Thymus (tissue), 11 donors: Measurements from ENCODE around the gene IL34. TPM values are rescaled to one million over a fixed set of nuclear protein-coding genes. Genes with fewer than 3 reads are reported as not detected.
"Not testable (repeated sequence)": the region's sequence is repeated elsewhere in the genome, so short reads cannot be mapped to it uniquely, and the experiment has no call there.

ENCODE experiments used
- DNase-seq, 9 donors: peaks; one replicate each; pipeline ENCODE4 v3.0.0-alpha.2; 2013; ENCODE audit warnings: low spot score in 9 of 9, low read depth in 6 of 9, missing footprints in 1 of 9
- H3K27ac ChIP-seq, 2 donors: one replicate each; pipeline ENCODE4 v1.5.1; 2013; ENCODE audit warnings: control low read depth in 1 of 2, low read depth in 1 of 2, low read length in 1 of 2, mild to moderate bottlenecking in 1 of 2, moderate library complexity in 1 of 2
- H3K27me3 ChIP-seq, 2 donors: one replicate each; pipeline ENCODE4 v1.5.1; 2013; ENCODE audit warnings: low read length in 1 of 2; ENCODE audit not compliant: control insufficient read depth in 2 of 2, insufficient read depth in 1 of 2
- H3K36me3 ChIP-seq, 2 donors: one replicate each; pipeline ENCODE4 v1.5.1; 2013; ENCODE audit warnings: low read length in 1 of 2, mild to moderate bottlenecking in 1 of 2, moderate library complexity in 1 of 2; ENCODE audit not compliant: control insufficient read depth in 2 of 2, insufficient read depth in 2 of 2
- H3K4me1 ChIP-seq, 2 donors: one replicate each; pipeline ENCODE4 v1.5.1; 2013; ENCODE audit warnings: low read length in 2 of 2; ENCODE audit not compliant: control insufficient read depth in 2 of 2, insufficient read depth in 2 of 2
- H3K4me3 ChIP-seq, 2 donors: one replicate each; pipeline ENCODE4 v1.5.1; 2013; ENCODE audit warnings: low read length in 2 of 2, control low read depth in 1 of 2, mild to moderate bottlenecking in 1 of 2
- H3K9me3 ChIP-seq, 2 donors: one replicate each; pipeline ENCODE4 v1.5.1; 2013; ENCODE audit warnings: low read length in 1 of 2, mild to moderate bottlenecking in 1 of 2; ENCODE audit not compliant: control insufficient read depth in 2 of 2, insufficient read depth in 1 of 2
- WGBS: extraction: QIAGEN DNeasy Blood & Tissue Kit; methylation state at CpG from one replicate; pipeline ENCODE4 v1.1.7; 2013; 5-methylcytosine and 5-hydroxymethylcytosine counted together
- polyA plus RNA-seq: library from polyadenylated mRNA; stranded (reverse); fragments of 200-250 nt; gene quantifications from one replicate; pipeline ENCODE4 v1.2.3, GENCODE V29; 2013
- total RNA-seq: library from RNA; stranded (reverse); fragments of 120-200 nt; gene quantifications from one replicate; pipeline ENCODE4 v1.2.4, GENCODE V29; 2013
- donor health status: healthy.

Gene IL34
- total and polyA plus RNA-seq, 2 donors, result 4.7 to 10.1 TPM

- no peak for DNase-seq
- Histone ChIP-seq H3K4me3 (no peak overlapping the region), H3K27me3 (no peaks in the 10 kb centered on the region), H3K27ac (no peak overlapping the region), H3K4me1 (no peaks in the 10 kb centered on the region), H3K36me3 (no peaks in the 10 kb centered on the region), H3K9me3 (no peaks in the 10 kb centered on the region)
- 91% methylated on average over 1 of the region's 1 CpG for WGBS
Measured at GRCh38 chr16:70605283-70605657, 41.1 kb upstream of the IL34 start.

GRCh38 chr16:70608521-70608920, 37.8 kb upstream of the IL34 start:
- Histone ChIP-seq H3K4me3 (no peak overlapping the region), H3K27ac (no peak overlapping the region), H3K9me3 (no peaks in the 10 kb centered on the region), H3K36me3 (no peaks in the 10 kb centered on the region), H3K27me3 (no peaks in the 10 kb centered on the region), H3K4me1 (no peaks in the 10 kb centered on the region)
- WGBS, result 94% methylated on average over 7 of the region's 7 CpGs
- DNase-seq, result no peak

GRCh38 chr16:70610273-70611223, 35.8 kb upstream of the IL34 start:
- H3K36me3 ChIP-seq, result no peaks in the 10 kb centered on the region
- WGBS, result 95% methylated on average over 18 of the region's 18 CpGs
- no peak overlapping the region for H3K4me3 ChIP-seq
- H3K27ac ChIP-seq, result no peak overlapping the region
- no peaks in the 10 kb centered on the region for H3K27me3 ChIP-seq
- no peaks in the 10 kb centered on the region for H3K4me1 ChIP-seq
- no peak for DNase-seq
- no peaks in the 10 kb centered on the region for H3K9me3 ChIP-seq

GRCh38 chr16:70611224-70611598, 35.1 kb upstream of the IL34 start:
- no peaks in the 10 kb centered on the region for H3K9me3 ChIP-seq
- H3K36me3 ChIP-seq, result no peaks in the 10 kb centered on the region
- H3K4me1 ChIP-seq, result no peaks in the 10 kb centered on the region
- no peak overlapping the region for H3K27ac ChIP-seq
- WGBS, result 95% methylated on average over 5 of the region's 5 CpGs
- no peaks in the 10 kb centered on the region for H3K27me3 ChIP-seq
- H3K4me3 ChIP-seq, result no peak overlapping the region
- no peak for DNase-seq

GRCh38 chr16:70611785-70612303, 34.5 kb upstream of the IL34 start:
- Histone ChIP-seq H3K27me3 (no peaks in the 10 kb centered on the region), H3K9me3 (no peaks in the 10 kb centered on the region), H3K27ac (no peak overlapping the region), H3K4me1 (no peaks in the 10 kb centered on the region), H3K36me3 (no peaks in the 10 kb centered on the region), H3K4me3 (no peak overlapping the region)
- no peak for DNase-seq
- 83% methylated on average over 4 of the region's 4 CpGs for WGBS

- Histone ChIP-seq H3K4me3 (no peak overlapping the region), H3K36me3 (no peaks in the 10 kb centered on the region), H3K27ac (no peak overlapping the region), H3K4me1 (no peaks in the 10 kb centered on the region), H3K27me3 (no peaks in the 10 kb centered on the region), H3K9me3 (no peaks in the 10 kb centered on the region)
- 96% methylated on average over 8 of the region's 8 CpGs for WGBS
- DNase-seq, result no peak
Measured at GRCh38 chr16:70612931-70613330, 33.4 kb upstream of the IL34 start.

GRCh38 chr16:70614208-70614951, 32.0 kb upstream of the IL34 start:
- Histone ChIP-seq H3K4me3 (no peak overlapping the region), H3K4me1 (no peaks in the 10 kb centered on the region), H3K36me3 (no peaks in the 10 kb centered on the region), H3K27me3 (no peaks in the 10 kb centered on the region), H3K27ac (no peak overlapping the region), H3K9me3 (no peaks in the 10 kb centered on the region)
- no peak for DNase-seq
- WGBS, result 93% methylated on average over 5 of the region's 5 CpGs

GRCh38 chr16:70615945-70616344, 30.4 kb upstream of the IL34 start:
- 95% methylated on average over 5 of the region's 5 CpGs for WGBS
- Histone ChIP-seq H3K27me3 (no peaks in the 10 kb centered on the region), H3K4me1 (no peaks in the 10 kb centered on the region)

GRCh38 chr16:70621864-70622263, 24.5 kb upstream of the IL34 start:
- WGBS, result 81% methylated on average over 3 of the region's 3 CpGs
- not testable (repeated sequence) for DNase-seq, H3K36me3 ChIP-seq, H3K27ac ChIP-seq, H3K27me3 ChIP-seq, H3K4me3 ChIP-seq, H3K9me3 ChIP-seq, H3K4me1 ChIP-seq

More at GRCh38 chr16:70615945-70616344, 30.4 kb upstream of the IL34 start:
- Histone ChIP-seq H3K4me3 (no peak overlapping the region), H3K9me3 (no peaks in the 10 kb centered on the region), H3K36me3 (no peaks in the 10 kb centered on the region), H3K27ac (no peak overlapping the region)
- no peak for DNase-seq
